ENCODE results near the gene LRRC8D.
A peak's percentile ranks its signal among the peaks of the same experiment; 100 is the strongest.

Gene LRRC8D

DNA sequence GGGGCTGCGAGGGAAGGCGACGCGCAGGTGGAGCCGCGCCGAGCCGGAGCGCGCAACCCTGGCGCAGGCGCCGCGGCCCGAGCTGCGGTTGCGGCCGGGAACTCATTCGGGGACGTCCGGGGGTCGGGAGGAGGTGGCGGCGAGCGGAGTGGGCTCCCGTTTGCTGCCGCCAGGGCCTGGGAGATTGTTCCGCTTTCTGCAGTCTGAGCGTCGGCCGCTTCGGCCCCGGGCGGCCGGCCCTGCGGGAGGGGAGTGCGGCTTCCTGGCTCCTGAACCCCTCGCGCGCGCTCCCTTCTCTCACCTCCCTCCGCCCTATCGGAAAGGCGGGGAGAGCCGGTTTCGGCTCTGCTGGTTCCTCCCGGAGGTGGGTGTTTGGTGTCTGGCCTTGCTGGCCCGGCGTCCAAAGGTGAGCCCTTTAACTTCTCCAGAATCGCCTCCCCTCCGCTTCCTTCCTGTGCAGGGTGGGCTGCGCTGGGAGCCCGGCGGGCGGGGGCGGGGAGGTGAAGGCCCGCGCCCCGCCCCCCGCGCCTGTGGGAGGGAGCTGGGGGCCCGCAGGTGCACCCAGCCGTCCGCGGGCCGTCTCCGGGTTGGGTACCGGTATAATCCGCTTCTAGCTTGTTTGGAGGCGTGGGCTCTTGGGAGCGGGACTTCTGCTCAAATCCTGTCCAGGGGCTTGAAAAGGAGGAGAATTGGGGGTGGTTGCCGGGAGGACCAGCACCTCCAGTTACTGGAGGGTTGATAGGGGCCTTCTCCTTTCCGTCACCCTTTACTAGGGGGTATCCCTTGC is 683 bp downstream of the LRRC8D start:
- TF ChIP-seq, protein P1, sequence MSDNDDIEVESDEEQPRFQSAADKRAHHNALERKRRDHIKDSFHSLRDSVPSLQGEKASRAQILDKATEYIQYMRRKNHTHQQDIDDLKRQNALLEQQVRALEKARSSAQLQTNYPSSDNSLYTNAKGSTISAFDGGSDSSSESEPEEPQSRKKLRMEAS (IDR thresholded peaks at IDR 0.05; ENCODE audit: low read depth, low read length), result peak; percentile 10; the same call in 1 of the 2 replicates
- TF ChIP-seq CTCF (IDR thresholded peaks at IDR 0.05; ENCODE audit: low read depth, low read length), result no peak

GRCh38 chr1:89822109-89822962 is 1.5 kb downstream of the LRRC8D start:
- DNase-seq (ENCODE audit: low read depth), result peak; percentile 72
- TF ChIP-seq MYC (IDR thresholded peaks at IDR 0.05; ENCODE audit: low read depth, low read length) (0 out of 2 replicates have a peak, but pooled peaks have one; percentile 19), POLR2A (IDR thresholded peaks at IDR 0.05; ENCODE audit: extremely low read depth, insufficient read length) (no peak)
- H3K4me3 ChIP-seq (ENCODE audit: low read depth, low read length), result peak overlapping the region; percentile 95

More for the DNA sequence above, 683 bp downstream of the LRRC8D start:
- peak overlapping the region; percentile 95 for H3K4me3 ChIP-seq (ENCODE audit: low read depth, low read length)
- peak; percentile 92 for DNase-seq (ENCODE audit: low read depth)

DNA sequence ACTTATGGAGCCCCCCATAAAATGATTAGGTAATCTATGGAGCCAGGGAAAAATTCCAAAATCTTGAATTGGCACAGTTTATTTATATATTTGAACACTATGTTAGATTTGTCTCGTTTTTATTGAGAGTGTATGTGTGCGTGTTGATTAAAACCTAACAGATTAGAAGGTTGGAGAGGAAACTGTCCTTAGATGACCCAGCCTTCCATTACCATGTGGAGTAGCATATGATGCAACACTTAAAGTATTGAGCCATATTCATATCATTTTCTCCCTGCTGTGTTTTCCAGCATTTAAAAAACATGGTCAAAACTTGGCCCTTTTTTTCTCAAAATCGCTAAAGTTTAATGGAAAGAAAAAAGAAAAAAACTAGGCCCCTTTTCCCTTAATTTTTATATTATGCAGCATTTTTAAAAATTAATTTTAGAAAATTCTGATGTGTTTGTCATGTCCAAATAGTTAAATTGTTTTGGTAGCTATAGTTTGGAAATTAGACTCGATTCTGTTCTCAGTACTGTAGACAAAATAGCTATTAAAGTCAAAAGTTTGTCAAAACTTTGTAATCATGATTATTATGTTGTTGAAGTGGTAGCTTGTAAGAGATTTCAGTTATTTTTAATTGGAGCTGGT is 2.3 kb downstream of the LRRC8D start:
- peak; percentile 84 for DNase-seq (ENCODE audit: low read depth)
- H3K4me3 ChIP-seq (ENCODE audit: low read depth, low read length), result peak overlapping the region; percentile 95
- TF ChIP-seq POLR2A (IDR thresholded peaks at IDR 0.05; ENCODE audit: extremely low read depth, insufficient read length) (no peak), CTCF (IDR thresholded peaks at IDR 0.05; ENCODE audit: low read depth, low read length) (no peak), MYC (IDR thresholded peaks at IDR 0.05; ENCODE audit: low read depth, low read length) (peak; percentile 98)
- TF ChIP-seq, protein P1 (IDR thresholded peaks at IDR 0.05; ENCODE audit: low read depth, low read length), result peak; percentile 93

DNA sequence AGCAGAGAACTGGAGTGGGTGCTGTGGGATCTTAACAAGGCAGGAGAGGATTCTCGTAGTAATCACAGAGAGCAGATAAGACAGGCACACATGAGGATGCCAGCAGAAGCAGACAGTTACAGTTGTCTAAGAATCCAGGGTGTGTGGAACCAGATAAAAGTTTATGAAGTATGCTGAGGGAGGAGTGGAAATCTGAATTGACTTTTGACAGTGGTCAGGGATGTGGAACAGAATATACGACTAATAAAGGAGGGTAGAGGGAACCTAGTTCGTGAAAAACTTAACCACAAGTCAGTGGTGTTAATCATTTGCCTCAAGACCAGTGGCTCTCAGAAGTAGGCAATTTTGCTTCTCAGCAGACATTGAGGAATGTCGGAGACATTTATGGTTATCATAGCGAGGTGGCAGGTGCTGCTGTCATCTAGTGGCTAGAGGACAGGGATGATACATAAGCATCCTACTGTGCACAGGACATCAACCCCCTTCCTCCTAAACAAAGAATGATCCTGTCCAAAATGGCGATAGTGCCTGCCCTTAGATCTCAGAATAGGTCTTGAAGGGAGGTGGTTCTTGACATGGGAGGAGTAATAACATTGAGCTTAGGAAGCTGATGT is 3.0 kb downstream of the LRRC8D start:
- peak; percentile 56 for DNase-seq (ENCODE audit: low read depth)
- peak overlapping the region; percentile 95 for H3K4me3 ChIP-seq (ENCODE audit: low read depth, low read length)
- TF ChIP-seq CTCF (IDR thresholded peaks at IDR 0.05; ENCODE audit: low read depth, low read length), result no peak
- TF ChIP-seq POLR2A (IDR thresholded peaks at IDR 0.05; ENCODE audit: extremely low read depth, insufficient read length), result no peak

DNA sequence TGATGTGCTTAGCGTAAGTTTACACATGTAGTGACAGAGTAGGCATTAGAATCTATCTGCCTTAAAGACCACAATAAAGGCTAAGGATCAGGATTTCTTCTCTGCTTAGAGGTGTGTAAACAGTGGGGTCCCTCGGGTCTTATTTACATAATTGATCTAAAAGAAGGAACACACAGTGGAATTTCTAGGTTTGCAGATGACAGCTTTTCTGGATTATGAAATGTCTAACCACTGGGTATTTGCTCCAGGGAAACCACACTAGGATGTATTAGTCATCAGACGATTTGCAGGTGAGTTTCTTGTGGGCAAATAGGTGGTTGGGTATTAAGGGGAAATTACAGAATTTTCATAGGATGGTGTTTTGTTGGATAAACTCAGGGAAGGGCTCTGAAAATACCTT is 5.8 kb downstream of the LRRC8D start:
- no peak overlapping the region for H3K4me3 ChIP-seq (ENCODE audit: low read depth, low read length)
- TF ChIP-seq MYC (IDR thresholded peaks at IDR 0.05; ENCODE audit: low read depth, low read length) (no peak), POLR2A (IDR thresholded peaks at IDR 0.05; ENCODE audit: extremely low read depth, insufficient read length) (no peak), CTCF (IDR thresholded peaks at IDR 0.05; ENCODE audit: low read depth, low read length) (no peak)
- TF ChIP-seq, protein P1 (IDR thresholded peaks at IDR 0.05; ENCODE audit: low read depth, low read length), result no peak
- DNase-seq (ENCODE audit: low read depth), result peak; percentile 45

DNA sequence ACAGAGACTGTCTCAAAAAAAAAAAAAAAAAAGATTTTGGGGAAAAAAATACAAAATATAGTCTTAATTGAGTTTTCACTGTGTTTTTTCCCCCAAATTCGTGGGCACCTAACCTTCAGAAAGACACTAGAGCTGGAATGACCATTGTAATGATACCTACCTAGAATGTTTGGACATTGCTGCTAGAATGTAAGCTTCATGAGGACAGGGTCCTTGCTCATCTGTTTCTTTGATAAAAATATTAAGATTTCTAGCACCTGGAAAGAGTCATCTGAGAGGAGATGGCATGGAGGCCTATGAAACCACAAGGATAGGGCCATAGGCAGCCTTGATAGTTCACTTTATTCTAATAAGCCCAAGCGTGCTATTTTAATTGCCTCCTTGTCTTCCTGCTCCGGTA is 6.5 kb downstream of the LRRC8D start:
- DNase-seq (ENCODE audit: low read depth), result no peak
- no peak overlapping the region for H3K4me3 ChIP-seq (ENCODE audit: low read depth, low read length)
- TF ChIP-seq, protein P1 (IDR thresholded peaks at IDR 0.05; ENCODE audit: low read depth, low read length), result no peak
- no peak for TF ChIP-seq CTCF (IDR thresholded peaks at IDR 0.05; ENCODE audit: low read depth, low read length)
- no peak for TF ChIP-seq MYC (IDR thresholded peaks at IDR 0.05; ENCODE audit: low read depth, low read length)
- no peak for TF ChIP-seq POLR2A (IDR thresholded peaks at IDR 0.05; ENCODE audit: extremely low read depth, insufficient read length)
